GM12874 (cell line): ENCODE results near the gene ADAMTSL2.

Experiments
- CTCF ChIP-seq: IDR thresholded peaks from 2 replicates; pipeline ENCODE4 v1.5.1; 2011; ENCODE audit warnings: low read depth, mild to moderate bottlenecking, control low read depth, low read length, moderate library complexity; ENCODE audit not compliant: insufficient read depth

Gene ADAMTSL2

DNA sequence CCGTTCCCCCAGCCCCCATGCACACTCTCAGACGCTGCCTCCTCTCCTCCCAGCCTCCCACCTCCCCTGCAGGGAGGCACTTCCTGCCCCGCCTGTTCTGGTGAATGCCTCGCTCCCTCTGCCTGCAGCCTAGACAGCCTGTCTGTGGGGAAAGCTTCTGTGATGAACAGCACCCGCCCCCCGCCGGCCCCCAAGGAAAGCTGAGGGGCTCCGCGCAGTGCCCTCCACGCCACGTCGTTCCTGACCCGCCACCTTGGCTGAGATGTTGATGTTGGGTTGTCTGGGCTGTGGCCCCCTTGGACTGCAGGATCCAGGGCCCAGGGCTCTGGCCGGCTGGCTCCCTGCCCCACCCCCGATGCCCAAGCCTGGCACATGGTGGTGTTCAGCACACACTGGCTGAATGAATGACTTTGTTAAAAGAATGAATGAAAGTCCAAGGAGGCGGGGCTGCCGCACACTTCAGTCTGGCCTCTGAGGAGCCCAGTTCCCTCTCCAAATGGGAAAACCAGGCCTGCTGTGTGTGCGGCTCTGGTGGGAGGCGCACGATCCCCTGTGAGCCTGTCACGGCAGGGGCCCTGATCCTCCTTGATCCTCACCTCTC is 7.7 kb upstream of the ADAMTSL2 start:
- no peak for TF ChIP-seq CTCF

DNA sequence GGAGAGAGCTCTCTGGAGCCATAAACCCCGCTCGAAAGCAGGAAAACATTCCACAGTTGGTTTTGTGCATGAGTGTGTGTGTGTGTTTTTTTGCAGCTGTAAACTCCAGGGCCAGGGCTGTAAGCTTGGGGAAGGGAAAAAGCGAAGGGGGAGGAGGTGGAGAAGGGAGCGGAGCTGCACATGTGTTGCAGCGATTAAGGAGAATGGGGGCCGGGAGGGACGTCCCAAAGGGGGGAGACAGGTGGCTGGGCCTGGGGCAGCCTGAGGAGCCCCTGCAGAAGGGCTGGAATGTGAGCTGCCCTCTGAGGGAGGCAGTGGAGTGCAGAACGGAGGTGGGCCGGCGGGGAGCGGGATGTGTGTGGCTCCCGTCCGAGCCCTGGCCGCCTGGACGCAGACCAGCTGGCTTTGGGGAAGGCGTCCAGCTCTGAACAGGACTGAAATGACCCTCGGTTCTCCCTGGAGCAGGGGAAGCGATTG is 7.0 kb upstream of the ADAMTSL2 start:
- TF ChIP-seq CTCF, result no peak

- no peak for TF ChIP-seq CTCF
Measured at GRCh38 chr9:133528001-133528875, 6.3 kb upstream of the ADAMTSL2 start.

DNA sequence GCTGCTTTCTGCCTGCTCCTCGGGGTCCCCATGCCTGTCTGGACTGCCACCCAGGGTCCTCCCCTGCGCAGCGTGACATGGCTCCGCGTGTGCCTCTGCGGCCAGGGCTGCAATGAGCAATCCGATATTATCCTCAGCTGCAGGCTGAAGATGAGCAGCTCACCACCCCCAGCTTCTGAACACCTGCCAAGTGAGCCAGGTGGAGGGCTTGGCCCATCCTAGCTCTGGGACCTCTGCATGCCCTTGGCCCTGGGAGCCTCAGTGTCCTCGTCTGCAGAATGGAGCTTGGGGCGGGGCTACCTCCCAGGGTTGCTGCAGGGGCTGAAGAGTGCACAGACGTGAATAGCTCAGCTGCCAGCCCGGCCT is 5.6 kb upstream of the ADAMTSL2 start:
- TF ChIP-seq CTCF, result no peak

GRCh38 chr9:133529457-133529856 is 5.0 kb upstream of the ADAMTSL2 start:
- no peak for TF ChIP-seq CTCF

DNA sequence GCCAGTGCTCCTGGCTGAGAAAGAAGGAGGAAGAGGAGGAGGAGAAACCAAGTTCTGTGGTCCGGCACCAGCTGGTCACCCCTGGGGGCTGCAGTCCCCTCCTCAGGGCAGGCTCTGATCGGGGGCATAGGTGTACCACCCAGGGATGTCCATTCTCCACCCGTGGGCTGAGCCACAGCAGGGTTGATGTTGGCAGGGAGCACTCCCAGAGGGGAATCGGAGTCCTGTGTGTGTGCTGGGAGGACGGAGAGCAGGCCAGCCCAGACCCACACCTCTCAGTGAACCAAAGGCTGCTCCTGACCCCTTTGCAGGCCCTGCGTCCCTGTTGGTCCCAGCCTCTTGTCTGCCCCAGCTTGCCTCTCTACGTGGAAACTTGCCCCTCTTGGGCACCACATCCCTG is 4.6 kb upstream of the ADAMTSL2 start:
- TF ChIP-seq CTCF, result no peak

GRCh38 chr9:133531293-133531692 is 3.2 kb upstream of the ADAMTSL2 start:
- TF ChIP-seq CTCF, result no peak
